Measurements from ENCODE around the gene FLOT1. TPM values are rescaled to one million over a fixed set of nuclear protein-coding genes. Genes with fewer than 3 reads are reported as not detected.

Gene FLOT1
- total RNA-seq, 2 experiments from 2014 or later, result 66.7 to 108 TPM

DNA sequence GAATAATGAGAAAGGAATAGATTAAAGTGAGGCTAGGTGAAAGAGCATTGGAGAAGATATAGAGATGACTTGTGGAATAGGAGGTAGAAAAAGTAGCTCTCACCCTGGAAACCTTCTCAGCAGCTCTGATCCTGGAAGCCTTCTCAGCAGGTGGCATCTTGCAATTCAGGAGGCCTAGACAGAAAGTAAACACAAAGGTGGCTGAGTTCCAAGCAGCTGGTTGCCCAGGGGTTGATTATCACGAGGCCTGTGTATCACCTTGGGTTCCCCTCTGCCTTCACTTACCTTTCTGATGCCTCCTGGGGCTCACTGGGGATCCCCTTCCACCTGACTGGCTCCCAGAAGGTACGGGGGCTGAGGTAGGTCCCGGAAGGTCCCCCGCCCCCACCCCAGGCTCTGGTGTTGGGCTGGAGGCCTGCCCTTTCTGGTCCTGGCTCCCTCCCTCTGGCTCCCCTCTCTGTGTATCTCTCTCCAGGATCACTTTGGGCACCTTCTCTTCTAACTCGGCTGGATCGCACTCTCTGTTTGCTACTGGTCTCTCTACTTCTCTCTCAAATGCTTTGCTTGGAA lies 35.1 kb downstream of the FLOT1 start:
- ChIA-PET CTCF (ENCODE audit: unreplicated experiment) (interaction anchor here (0.5 to 0.6 kb wide), 2 partner anchors 27 to 90 kb away, joined by 3 to 4 read pairs; partner anchors contain the start of gene MRPS18B), POLR2A (interaction anchor here (1.1 kb wide), 1 partner anchor 16 kb away, joined by 3 read pairs; no protein-coding TSS in a partner anchor)
- H3K36me3 ChIP-seq (ENCODE audit: insufficient read depth, low read length), result peaks cover 95% of the 10 kb centered on the region
- no peaks in the 10 kb centered on the region for H3K9me3 ChIP-seq (ENCODE audit: low read length)
- intact Hi-C loops (cut with micrococcal nuclease; ENCODE audit: unreplicated experiment), result no loop called here
- no peak overlapping the region for H3K27ac ChIP-seq (ENCODE audit: low read depth, low read length, poor library complexity, severe bottlenecking)
- no peaks in the 10 kb centered on the region for H4K20me1 ChIP-seq (ENCODE audit: insufficient read depth, low read length)
- TF ChIP-seq EZH2phosphoT487 (IDR thresholded peaks at IDR 0.05; ENCODE audit: borderline replicate concordance, low read depth, low read length), result no peak
- TF ChIP-seq, protein P1, sequence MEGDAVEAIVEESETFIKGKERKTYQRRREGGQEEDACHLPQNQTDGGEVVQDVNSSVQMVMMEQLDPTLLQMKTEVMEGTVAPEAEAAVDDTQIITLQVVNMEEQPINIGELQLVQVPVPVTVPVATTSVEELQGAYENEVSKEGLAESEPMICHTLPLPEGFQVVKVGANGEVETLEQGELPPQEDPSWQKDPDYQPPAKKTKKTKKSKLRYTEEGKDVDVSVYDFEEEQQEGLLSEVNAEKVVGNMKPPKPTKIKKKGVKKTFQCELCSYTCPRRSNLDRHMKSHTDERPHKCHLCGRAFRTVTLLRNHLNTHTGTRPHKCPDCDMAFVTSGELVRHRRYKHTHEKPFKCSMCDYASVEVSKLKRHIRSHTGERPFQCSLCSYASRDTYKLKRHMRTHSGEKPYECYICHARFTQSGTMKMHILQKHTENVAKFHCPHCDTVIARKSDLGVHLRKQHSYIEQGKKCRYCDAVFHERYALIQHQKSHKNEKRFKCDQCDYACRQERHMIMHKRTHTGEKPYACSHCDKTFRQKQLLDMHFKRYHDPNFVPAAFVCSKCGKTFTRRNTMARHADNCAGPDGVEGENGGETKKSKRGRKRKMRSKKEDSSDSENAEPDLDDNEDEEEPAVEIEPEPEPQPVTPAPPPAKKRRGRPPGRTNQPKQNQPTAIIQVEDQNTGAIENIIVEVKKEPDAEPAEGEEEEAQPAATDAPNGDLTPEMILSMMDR (conservative IDR thresholded peaks at IDR 0.05; ENCODE audit: low read length), result no peak
- H2AFZ ChIP-seq (ENCODE audit: low read length), result no peak overlapping the region
- no peaks in the 10 kb centered on the region for H3K79me2 ChIP-seq (ENCODE audit: insufficient read depth, low read depth, low read length)
- no TSS peak for BruUV-seq (replicated peaks)
- no peak for DNase-seq (ENCODE audit: low spot score)
- no peaks in the 10 kb centered on the region for H3K9me2 ChIP-seq (ENCODE audit: insufficient read depth, low read length)
- H3K4me3 ChIP-seq (ENCODE audit: low read depth, low read length, poor library complexity, severe bottlenecking), result no peak overlapping the region
- H3K4me1 ChIP-seq (ENCODE audit: insufficient read depth, low read length, poor library complexity, severe bottlenecking), result peaks cover 8% of the 10 kb centered on the region
- H3K4me2 ChIP-seq (ENCODE audit: low read length), result no peak overlapping the region

DNA sequence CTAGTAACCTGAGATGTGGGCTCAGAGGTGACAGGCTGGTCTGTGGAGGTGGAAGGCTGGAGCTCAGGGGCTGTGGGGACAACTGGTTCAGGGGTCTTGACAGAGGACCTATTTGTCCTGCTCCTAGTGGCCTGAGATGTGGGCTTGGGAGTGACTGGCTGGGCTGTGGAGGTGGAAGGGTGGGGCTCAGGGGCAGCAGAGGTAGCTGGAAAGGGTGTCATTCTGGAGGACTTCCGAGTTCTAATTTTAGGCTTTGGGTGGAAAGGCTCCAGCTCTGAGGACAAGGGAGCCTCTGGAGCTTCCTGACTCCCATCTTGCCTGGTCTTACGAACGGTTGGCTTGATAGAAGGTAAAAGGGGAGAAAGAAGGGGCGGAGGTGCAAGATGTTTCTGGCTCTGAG lies 36.9 kb downstream of the FLOT1 start:
- Histone ChIP-seq H3K27ac (ENCODE audit: low read depth, low read length, poor library complexity, severe bottlenecking) (no peak overlapping the region), H3K79me2 (ENCODE audit: insufficient read depth, low read depth, low read length) (no peaks in the 10 kb centered on the region), H3K36me3 (ENCODE audit: insufficient read depth, low read length) (peaks cover 90% of the 10 kb centered on the region), H3K9me2 (ENCODE audit: insufficient read depth, low read length) (no peaks in the 10 kb centered on the region), H3K4me3 (ENCODE audit: low read depth, low read length, poor library complexity, severe bottlenecking) (no peak overlapping the region), H3K4me1 (ENCODE audit: insufficient read depth, low read length, poor library complexity, severe bottlenecking) (no peaks in the 10 kb centered on the region), H4K20me1 (ENCODE audit: insufficient read depth, low read length) (no peaks in the 10 kb centered on the region), H3K4me2 (ENCODE audit: low read length) (no peak overlapping the region), H2AFZ (ENCODE audit: low read length) (no peak overlapping the region), H3K9me3 (ENCODE audit: low read length) (no peaks in the 10 kb centered on the region)
- no TSS peak for BruUV-seq (replicated peaks)
- intact Hi-C loops (cut with micrococcal nuclease; ENCODE audit: unreplicated experiment), result no loop called here
- TF ChIP-seq, protein P1 (conservative IDR thresholded peaks at IDR 0.05; ENCODE audit: low read length), result no peak
- no peak for TF ChIP-seq EZH2phosphoT487 (IDR thresholded peaks at IDR 0.05; ENCODE audit: borderline replicate concordance, low read depth, low read length)
- DNase-seq (ENCODE audit: low spot score), result no peak
- CTCF ChIA-PET (ENCODE audit: unreplicated experiment), result no interaction called here
- POLR2A ChIA-PET, result interaction anchor here (0.6 to 0.7 kb wide), 2 partner anchors 9 to 222 kb away, joined by 3 read pairs; no protein-coding TSS in a partner anchor

DNA sequence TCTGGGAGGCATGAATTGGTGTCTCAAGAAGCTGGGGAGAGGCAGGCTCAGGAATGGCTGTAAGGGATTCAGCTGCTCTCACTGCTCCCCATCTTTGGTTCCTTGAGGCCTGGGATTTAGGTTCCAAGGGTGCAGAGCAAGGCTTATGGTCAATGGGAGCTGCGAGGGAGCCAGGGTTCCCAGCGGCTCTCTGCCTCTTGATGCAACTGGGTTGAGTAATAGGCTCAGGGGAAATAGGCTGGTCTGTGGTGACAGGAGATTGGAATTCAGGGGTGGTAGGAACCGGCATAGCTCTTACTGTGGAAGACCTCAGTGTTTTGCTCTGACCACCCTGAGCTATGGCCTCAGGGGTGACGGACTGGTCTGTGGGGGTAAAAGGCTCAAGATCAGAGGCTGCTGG lies 38.7 kb downstream of the FLOT1 start:
- no peaks in the 10 kb centered on the region for H4K20me1 ChIP-seq (ENCODE audit: insufficient read depth, low read length)
- no peaks in the 10 kb centered on the region for H3K9me3 ChIP-seq (ENCODE audit: low read length)
- CTCF ChIA-PET (ENCODE audit: unreplicated experiment), result no interaction called here
- intact Hi-C loops (cut with micrococcal nuclease; ENCODE audit: unreplicated experiment), result no loop called here
- H3K27ac ChIP-seq (ENCODE audit: low read depth, low read length, poor library complexity, severe bottlenecking), result no peak overlapping the region
- H3K36me3 ChIP-seq (ENCODE audit: insufficient read depth, low read length), result peaks cover 88% of the 10 kb centered on the region
- BruUV-seq (replicated peaks), result no TSS peak
- DNase-seq (ENCODE audit: low spot score), result no peak
- no peak overlapping the region for H3K4me3 ChIP-seq (ENCODE audit: low read depth, low read length, poor library complexity, severe bottlenecking)
- no peaks in the 10 kb centered on the region for H3K9me2 ChIP-seq (ENCODE audit: insufficient read depth, low read length)
- H3K79me2 ChIP-seq (ENCODE audit: insufficient read depth, low read depth, low read length), result no peaks in the 10 kb centered on the region
- TF ChIP-seq EZH2phosphoT487 (IDR thresholded peaks at IDR 0.05; ENCODE audit: borderline replicate concordance, low read depth, low read length), result no peak
- TF ChIP-seq, protein P1 (conservative IDR thresholded peaks at IDR 0.05; ENCODE audit: low read length), result no peak
- POLR2A ChIA-PET, result interaction anchor here (0.6 to 1.2 kb wide), 2 partner anchors 16 to 89 kb away, joined by 4 to 10 read pairs; no protein-coding TSS in a partner anchor
- no peak overlapping the region for H2AFZ ChIP-seq (ENCODE audit: low read length)
- H3K4me1 ChIP-seq (ENCODE audit: insufficient read depth, low read length, poor library complexity, severe bottlenecking), result no peaks in the 10 kb centered on the region
- no peak overlapping the region for H3K4me2 ChIP-seq (ENCODE audit: low read length)
